Measurements from ENCODE around the gene IPO7.

Gene IPO7

GRCh38 chr11:9479899-9480298 lies 95.4 kb downstream of the IPO7 start:
- H3K4me3 ChIP-seq (ENCODE audit: low read depth, low read length): no peak overlapping the region
- DNase-seq (ENCODE audit: low read depth): no peak
- TF ChIP-seq MAX (IDR thresholded peaks at IDR 0.05; ENCODE audit: low read depth, low read length) (no peak), MYC (IDR thresholded peaks at IDR 0.05; ENCODE audit: low read depth, low read length) (no peak)
- TF ChIP-seq, protein P1, sequence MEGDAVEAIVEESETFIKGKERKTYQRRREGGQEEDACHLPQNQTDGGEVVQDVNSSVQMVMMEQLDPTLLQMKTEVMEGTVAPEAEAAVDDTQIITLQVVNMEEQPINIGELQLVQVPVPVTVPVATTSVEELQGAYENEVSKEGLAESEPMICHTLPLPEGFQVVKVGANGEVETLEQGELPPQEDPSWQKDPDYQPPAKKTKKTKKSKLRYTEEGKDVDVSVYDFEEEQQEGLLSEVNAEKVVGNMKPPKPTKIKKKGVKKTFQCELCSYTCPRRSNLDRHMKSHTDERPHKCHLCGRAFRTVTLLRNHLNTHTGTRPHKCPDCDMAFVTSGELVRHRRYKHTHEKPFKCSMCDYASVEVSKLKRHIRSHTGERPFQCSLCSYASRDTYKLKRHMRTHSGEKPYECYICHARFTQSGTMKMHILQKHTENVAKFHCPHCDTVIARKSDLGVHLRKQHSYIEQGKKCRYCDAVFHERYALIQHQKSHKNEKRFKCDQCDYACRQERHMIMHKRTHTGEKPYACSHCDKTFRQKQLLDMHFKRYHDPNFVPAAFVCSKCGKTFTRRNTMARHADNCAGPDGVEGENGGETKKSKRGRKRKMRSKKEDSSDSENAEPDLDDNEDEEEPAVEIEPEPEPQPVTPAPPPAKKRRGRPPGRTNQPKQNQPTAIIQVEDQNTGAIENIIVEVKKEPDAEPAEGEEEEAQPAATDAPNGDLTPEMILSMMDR (IDR thresholded peaks at IDR 0.05; ENCODE audit: low read depth, low read length): no peak

DNA sequence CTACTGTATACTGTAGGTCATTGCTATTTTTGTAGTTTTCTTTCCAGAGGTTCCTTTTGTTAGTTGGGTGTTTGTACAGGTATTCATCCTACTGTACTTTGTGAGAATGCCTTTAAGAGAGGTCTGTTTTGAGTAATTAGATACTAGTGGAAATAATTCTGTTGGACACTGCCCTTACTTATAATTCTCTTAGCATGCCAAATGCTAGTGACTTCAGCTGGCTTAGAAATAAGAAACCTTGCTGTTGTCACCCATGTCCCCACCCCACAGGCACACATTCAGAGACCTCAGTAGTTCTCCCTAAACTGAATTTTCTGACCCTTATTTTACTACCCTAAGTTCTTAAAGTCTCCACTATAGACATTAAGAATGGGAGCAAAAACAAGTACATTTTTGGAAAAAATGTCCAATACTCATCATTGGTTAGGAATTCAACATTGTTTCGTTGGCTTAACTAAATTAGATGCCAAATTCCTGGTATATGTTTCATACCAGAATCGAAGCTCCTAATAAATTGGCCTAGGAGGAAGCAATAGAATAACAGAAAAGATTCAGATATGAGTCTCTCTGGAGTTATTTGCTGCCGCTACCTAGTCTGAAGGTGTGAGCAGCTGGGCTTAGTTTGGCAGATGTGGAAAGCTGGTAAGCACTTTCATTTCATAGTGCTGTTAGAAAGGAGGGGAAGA lies 104.8 kb downstream of the IPO7 start:
- DNase-seq (ENCODE audit: low read depth): no peak
- TF ChIP-seq MYC (IDR thresholded peaks at IDR 0.05; ENCODE audit: low read depth, low read length): no peak
- TF ChIP-seq, protein P1 (IDR thresholded peaks at IDR 0.05; ENCODE audit: low read depth, low read length): no peak
- TF ChIP-seq POLR2A (IDR thresholded peaks at IDR 0.05; ENCODE audit: extremely low read depth, insufficient read length): no peak
- TF ChIP-seq MAX (IDR thresholded peaks at IDR 0.05; ENCODE audit: low read depth, low read length): no peak
- no peak overlapping the region for H3K4me3 ChIP-seq (ENCODE audit: low read depth, low read length)

- TF ChIP-seq MYC (IDR thresholded peaks at IDR 0.05; ENCODE audit: low read depth, low read length): no peak
- DNase-seq (ENCODE audit: low read depth): no peak
Measured at GRCh38 chr11:9490376-9490775, 105.9 kb downstream of the IPO7 start.

GRCh38 chr11:9493492-9493891 lies 109.0 kb downstream of the IPO7 start:
- peak; percentile 97 for TF ChIP-seq MYC (IDR thresholded peaks at IDR 0.05; ENCODE audit: low read depth, low read length)
- TF ChIP-seq POLR2A (IDR thresholded peaks at IDR 0.05; ENCODE audit: extremely low read depth, insufficient read length): no peak
- TF ChIP-seq MAX (IDR thresholded peaks at IDR 0.05; ENCODE audit: low read depth, low read length): peak; percentile 95
- TF ChIP-seq, protein P1 (IDR thresholded peaks at IDR 0.05; ENCODE audit: low read depth, low read length): no peak
- peak; percentile 65 for DNase-seq (ENCODE audit: low read depth)
- no peak overlapping the region for H3K4me3 ChIP-seq (ENCODE audit: low read depth, low read length)

More at GRCh38 chr11:9490376-9490775, 105.9 kb downstream of the IPO7 start:
- no peak overlapping the region for H3K4me3 ChIP-seq (ENCODE audit: low read depth, low read length)

DNA sequence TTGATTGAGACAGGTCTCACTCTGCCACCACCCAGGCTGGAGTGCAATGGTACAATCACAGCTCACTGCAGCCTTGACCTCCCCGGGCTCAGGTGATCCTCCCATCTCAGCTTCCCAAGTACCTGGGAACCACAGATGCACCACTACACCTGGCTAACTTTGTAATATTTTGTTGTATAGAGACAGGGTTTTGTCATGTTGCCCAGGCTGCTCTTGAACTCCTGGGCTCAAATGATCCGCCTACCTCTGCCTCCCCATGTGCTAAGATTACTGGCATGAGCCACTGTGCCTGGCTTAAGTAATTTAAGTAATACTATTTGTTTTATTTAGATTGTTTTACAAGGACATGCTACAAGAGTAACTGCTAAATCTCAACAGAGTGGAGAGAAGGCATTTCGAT lies 109.9 kb downstream of the IPO7 start:
- DNase-seq (ENCODE audit: low read depth): no peak
- no peak for TF ChIP-seq POLR2A (IDR thresholded peaks at IDR 0.05; ENCODE audit: extremely low read depth, insufficient read length)
- TF ChIP-seq, protein P1 (IDR thresholded peaks at IDR 0.05; ENCODE audit: low read depth, low read length): no peak
- TF ChIP-seq MAX (IDR thresholded peaks at IDR 0.05; ENCODE audit: low read depth, low read length): no peak
- TF ChIP-seq MYC (IDR thresholded peaks at IDR 0.05; ENCODE audit: low read depth, low read length): no peak
- H3K4me3 ChIP-seq (ENCODE audit: low read depth, low read length): no peak overlapping the region

DNA sequence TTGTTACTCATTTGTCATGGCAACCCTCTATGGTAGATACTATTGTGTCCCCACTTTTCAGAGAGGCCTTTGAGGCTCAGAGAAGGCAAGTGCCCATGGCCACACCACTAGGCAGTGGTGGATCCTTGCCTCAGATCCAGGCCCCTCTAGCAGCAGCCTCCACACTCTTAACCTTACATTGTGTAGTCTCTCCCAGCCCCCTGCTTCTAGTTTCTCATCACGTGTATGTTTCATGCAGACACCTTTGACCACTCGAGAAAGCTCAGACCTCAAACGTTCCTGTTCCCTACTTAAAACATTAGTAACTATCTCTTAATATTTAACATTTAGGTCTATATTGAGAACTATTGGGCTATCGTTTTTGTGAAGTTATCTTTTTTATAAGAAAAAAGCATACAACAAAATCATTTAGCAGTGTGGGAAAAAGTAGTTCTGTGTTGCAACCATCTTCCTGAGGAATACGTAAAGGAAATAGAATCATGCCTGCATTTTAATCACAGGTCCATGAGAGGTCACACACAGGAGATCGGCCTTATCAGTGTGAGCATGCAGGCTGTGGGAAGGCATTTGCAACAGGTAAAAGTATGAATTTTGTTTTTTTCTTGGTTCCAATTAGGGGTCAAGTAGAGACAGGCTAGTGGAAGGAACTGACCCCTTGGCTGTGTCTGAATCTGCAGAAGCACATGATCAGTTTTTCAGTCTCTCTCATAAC lies 111.5 kb downstream of the IPO7 start:
- DNase-seq (ENCODE audit: low read depth): no peak
- TF ChIP-seq MYC (IDR thresholded peaks at IDR 0.05; ENCODE audit: low read depth, low read length) (no peak), MAX (IDR thresholded peaks at IDR 0.05; ENCODE audit: low read depth, low read length) (no peak), POLR2A (IDR thresholded peaks at IDR 0.05; ENCODE audit: extremely low read depth, insufficient read length) (no peak)
- TF ChIP-seq, protein P1 (IDR thresholded peaks at IDR 0.05; ENCODE audit: low read depth, low read length): no peak
- no peak overlapping the region for H3K4me3 ChIP-seq (ENCODE audit: low read depth, low read length)

Measured in NB4 (cell line).